Endothelial cell of umbilical vein (primary cell): Measurements from ENCODE around the gene IRF5. TPM values are rescaled to one million over a fixed set of nuclear protein-coding genes. Genes with fewer than 3 reads are reported as not detected.

ENCODE experiments used
- BruUV-seq: library from RNA; stranded (reverse); fragments of 400-500 nt; replicated peaks from 2 replicates; lab custom pipeline; 2021; lab: Mats Ljungman, UMichigan
- CTCF ChIA-PET: fragments of 300-600, 350-600 bp; sonication (Branson Sonifier 250); formaldehyde crosslinking; loops from one replicate; lab custom pipeline; 2021; ENCODE audit warnings: antibody characterized with exemption, inconsistent platforms; lab: Charles Lee
- POLR2A ChIA-PET: fragments of 300-600, 350-600 bp; sonication (Branson Sonifier 250); formaldehyde crosslinking; loops from one replicate; lab custom pipeline; 2021; ENCODE audit warnings: antibody characterized with exemption, inconsistent platforms; lab: Charles Lee
- DNase-seq: peaks from one replicate; pipeline ENCODE4 v3.0.0-alpha.2; 2011; ENCODE audit warnings: low read depth, low spot score
- FAIRE-seq: peaks from 2 replicates; lab custom pipeline; 2011; peaks lifted over from hg19 to GRCh38; lab: Jason Lieb, UNC
- H2AFZ ChIP-seq: 2 replicates; pipeline ENCODE4 v1.6.0; 2012; ENCODE audit warnings: low read depth, low read length, control low read depth, inconsistent platforms
- H3K27ac ChIP-seq: 2 replicates; pipeline ENCODE4 v1.5.1; 2011; ENCODE audit warnings: low read depth, mild to moderate bottlenecking, control low read depth, low read length, moderate library complexity; ENCODE audit not compliant: insufficient read depth
- H3K27me3 ChIP-seq, 2 experiments: 2 replicates each; pipeline versions ENCODE4 v1.6.0 to v1.6.1; 2011; ENCODE audit warnings: low read length in 2 of 2, mixed read lengths in 1 of 2; ENCODE audit not compliant: control insufficient read depth in 2 of 2, insufficient read depth in 2 of 2
- H3K36me3 ChIP-seq, 2 experiments: 2 replicates in 1 of 2; 3 replicates in 1 of 2; pipeline ENCODE4 v1.5.1; 2011; ENCODE audit warnings: low read length in 2 of 2, mild to moderate bottlenecking in 1 of 2, moderate library complexity in 1 of 2; ENCODE audit not compliant: control insufficient read depth in 2 of 2, insufficient read depth in 2 of 2; ENCODE audit errors: extremely low read depth in 1 of 2
- H3K4me1 ChIP-seq: 3 replicates; pipeline ENCODE4 v1.5.1; 2011; ENCODE audit warnings: mild to moderate bottlenecking, low read length; ENCODE audit not compliant: control insufficient read depth, insufficient read depth; ENCODE audit errors: extremely low read depth
- H3K4me2 ChIP-seq: 2 replicates; pipeline ENCODE4 v1.6.1; 2011; ENCODE audit warnings: low read length, control low read depth, mixed read lengths; ENCODE audit not compliant: insufficient read depth
- H3K4me3 ChIP-seq, 3 experiments: fragments of 200-600 bp in 1 of 3; sonication (generic), shearing (Covaris generic) in 1 of 3; replicated peaks in 1 of 3; 2 replicates each; pipeline ENCODE4 v1.5.1; 2011 to 2016; ENCODE audit warnings: control low read depth in 3 of 3, low read length in 3 of 3, mild to moderate bottlenecking in 2 of 3, inconsistent platforms in 1 of 3, low read depth in 1 of 3, moderate library complexity in 1 of 3; ENCODE audit not compliant: insufficient read depth in 1 of 3
- H3K79me2 ChIP-seq: 2 replicates; pipeline ENCODE4 v1.6.0; 2012; ENCODE audit warnings: low read length, inconsistent platforms; ENCODE audit not compliant: control insufficient read depth, insufficient read depth
- H3K9ac ChIP-seq: replicated peaks from 2 replicates; pipeline ENCODE3; 2011; ENCODE audit warnings: low read length, control low read depth; ENCODE audit not compliant: insufficient read depth; ENCODE audit errors: extremely low read depth
- H3K9me1 ChIP-seq: replicated peaks from 3 replicates; pipeline ENCODE4 v1.6.0; 2011; ENCODE audit warnings: mild to moderate bottlenecking, low read length; ENCODE audit not compliant: control insufficient read depth, insufficient read depth; ENCODE audit errors: extremely low read depth
- H3K9me3 ChIP-seq: replicated peaks from 2 replicates; pipeline ENCODE4 v1.5.1; 2012; ENCODE audit warnings: low read length, inconsistent platforms; ENCODE audit not compliant: control insufficient read depth, insufficient read depth
- H4K20me1 ChIP-seq: replicated peaks from 2 replicates; pipeline ENCODE3; 2011; ENCODE audit warnings: mild to moderate bottlenecking, low read length; ENCODE audit not compliant: control insufficient read depth, insufficient read depth; ENCODE audit errors: extremely low read depth
- EZH2 ChIP-seq: IDR thresholded peaks from 2 replicates; pipeline ENCODE4 v1.6.1; 2012; ENCODE audit warnings: borderline replicate concordance, low read depth, mild to moderate bottlenecking, moderate library complexity, low read length, inconsistent platforms; ENCODE audit not compliant: severe bottlenecking
- FOS ChIP-seq: IDR thresholded peaks from 2 replicates; pipeline ENCODE4 v1.6.1; 2011; ENCODE audit warnings: mild to moderate bottlenecking, low read length, moderate library complexity, borderline replicate concordance; ENCODE audit not compliant: insufficient read depth
- GATA2 ChIP-seq: IDR thresholded peaks from 2 replicates; pipeline ENCODE4 v1.7.0; 2011; ENCODE audit warnings: low read depth, mild to moderate bottlenecking, moderate library complexity, mixed read lengths, low read length; ENCODE audit not compliant: insufficient read length, insufficient read depth
- JUN ChIP-seq: IDR thresholded peaks from 2 replicates; pipeline ENCODE4 v1.6.1; 2011; ENCODE audit warnings: borderline replicate concordance, low read depth; ENCODE audit not compliant: insufficient read length, insufficient read depth
- MYC ChIP-seq: IDR thresholded peaks from one replicate; pipeline ENCODE4 v1.6.1; 2011; ENCODE audit warnings: mild to moderate bottlenecking, low read depth, low read length
- POLR2A ChIP-seq: IDR thresholded peaks from 2 replicates; pipeline ENCODE4 v1.6.1; 2012; ENCODE audit warnings: low read depth, mild to moderate bottlenecking, control low read depth, low read length
- POLR2AphosphoS5 ChIP-seq: IDR thresholded peaks from 2 replicates; pipeline ENCODE4 v1.6.1; 2012; ENCODE audit warnings: low read depth, mild to moderate bottlenecking, control low read depth, low read length, moderate library complexity; ENCODE audit not compliant: insufficient read depth
- dilution Hi-C: fragments of 300-500 bp; cut with MboI; formaldehyde crosslinking; loops from one replicate; pipeline ENCODE4 v1.15.0; 2019; ENCODE audit warnings: low sequenced_read_pairs; ENCODE audit not compliant: extremely low pct_ligation_motif_present
- intact Hi-C: fragments of 100-400 bp; cut with micrococcal nuclease; formaldehyde crosslinking; loops from one replicate; pipeline ENCODE4 v1.10.0; 2022
- polyA plus RNA-seq, 4 experiments: library from polyadenylated mRNA; depleted of rRNA in 3 of 4; stranded (reverse) in 3 of 4; unstranded in 1 of 4; fragments of >200 nt; gene quantifications; 2 replicates each; pipeline versions ENCODE4 v1.2.1 to v1.2.3, GENCODE V29; 2011 to 2012; ENCODE audit warnings: missing spikeins in 1 of 4
- total RNA-seq: library from RNA; stranded (reverse); gene quantifications from 2 replicates; pipeline ENCODE4 v1.2.3, GENCODE V29; 2021
- TF ChIP-seq, protein P1 (sequence below): IDR thresholded peaks from 2 replicates; pipeline ENCODE4 v1.6.1; 2011; ENCODE audit not compliant: insufficient read depth, insufficient read length
- TF ChIP-seq, protein P2 (sequence below), 2 donors: IDR thresholded peaks; 1 replicate in 1 of 2; 2 replicates in 1 of 2; pipeline ENCODE4 v1.5.1; 2011; ENCODE audit warnings: low read length in 2 of 2, mild to moderate bottlenecking in 2 of 2, moderate library complexity in 2 of 2, control low read depth in 1 of 2, inconsistent platforms in 1 of 2, low read depth in 1 of 2; ENCODE audit not compliant: insufficient read depth in 1 of 2; ENCODE audit errors: extremely low read depth in 1 of 2

The IRF5 gene
- total and polyA plus RNA-seq, 2 donors (not counting 3 experiments of a cell fraction or from before 2014, with no cell fraction given), result 0.31 to 0.36 TPM

DNA sequence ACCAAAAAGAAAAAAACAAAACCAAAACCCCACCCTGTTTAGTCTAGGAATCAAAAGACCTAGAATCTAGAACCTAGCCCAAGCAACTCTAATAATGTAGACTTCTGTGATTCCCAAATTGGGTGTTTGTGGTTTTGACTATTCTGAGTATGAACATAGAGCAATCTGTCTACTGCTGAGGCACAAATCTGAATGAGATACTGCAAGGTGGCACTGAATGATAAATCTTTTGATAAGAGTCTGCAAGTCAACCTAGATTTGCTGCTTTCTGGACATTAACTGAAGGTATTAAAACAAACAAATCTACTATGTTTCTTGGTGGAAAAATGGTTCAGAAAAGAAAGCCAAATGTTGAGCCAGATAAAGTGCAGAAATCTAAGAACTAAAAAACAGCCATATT lies 50.6 kb downstream of the IRF5 start:
- H3K4me2 ChIP-seq, result no peak overlapping the region
- intact Hi-C loops, result no loop called here
- dilution Hi-C loops, result no loop called here
- no peak overlapping the region for H2AFZ ChIP-seq
- H3K4me3 ChIP-seq, result no peak overlapping the region
- H3K9ac ChIP-seq, result no peak overlapping the region
- H3K4me1 ChIP-seq, result no peaks in the 10 kb centered on the region
- FAIRE-seq, result no peak
- H3K9me1 ChIP-seq, result no peaks in the 10 kb centered on the region
- no peaks in the 10 kb centered on the region for H3K9me3 ChIP-seq
- no TSS peak for BruUV-seq
- TF ChIP-seq MYC (no peak), FOS (no peak), POLR2AphosphoS5 (no peak), POLR2A (no peak), GATA2 (no peak), EZH2 (no peak), JUN (no peak)
- TF ChIP-seq, protein P1, sequence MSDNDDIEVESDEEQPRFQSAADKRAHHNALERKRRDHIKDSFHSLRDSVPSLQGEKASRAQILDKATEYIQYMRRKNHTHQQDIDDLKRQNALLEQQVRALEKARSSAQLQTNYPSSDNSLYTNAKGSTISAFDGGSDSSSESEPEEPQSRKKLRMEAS, result no peak
- TF ChIP-seq, protein P2, sequence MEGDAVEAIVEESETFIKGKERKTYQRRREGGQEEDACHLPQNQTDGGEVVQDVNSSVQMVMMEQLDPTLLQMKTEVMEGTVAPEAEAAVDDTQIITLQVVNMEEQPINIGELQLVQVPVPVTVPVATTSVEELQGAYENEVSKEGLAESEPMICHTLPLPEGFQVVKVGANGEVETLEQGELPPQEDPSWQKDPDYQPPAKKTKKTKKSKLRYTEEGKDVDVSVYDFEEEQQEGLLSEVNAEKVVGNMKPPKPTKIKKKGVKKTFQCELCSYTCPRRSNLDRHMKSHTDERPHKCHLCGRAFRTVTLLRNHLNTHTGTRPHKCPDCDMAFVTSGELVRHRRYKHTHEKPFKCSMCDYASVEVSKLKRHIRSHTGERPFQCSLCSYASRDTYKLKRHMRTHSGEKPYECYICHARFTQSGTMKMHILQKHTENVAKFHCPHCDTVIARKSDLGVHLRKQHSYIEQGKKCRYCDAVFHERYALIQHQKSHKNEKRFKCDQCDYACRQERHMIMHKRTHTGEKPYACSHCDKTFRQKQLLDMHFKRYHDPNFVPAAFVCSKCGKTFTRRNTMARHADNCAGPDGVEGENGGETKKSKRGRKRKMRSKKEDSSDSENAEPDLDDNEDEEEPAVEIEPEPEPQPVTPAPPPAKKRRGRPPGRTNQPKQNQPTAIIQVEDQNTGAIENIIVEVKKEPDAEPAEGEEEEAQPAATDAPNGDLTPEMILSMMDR (IDR thresholded peaks at IDR 0.05; ENCODE audit: extremely low read depth in 1 of 2, insufficient read depth in 1 of 2, low read depth in 1 of 2, low read length in 2 of 2), result no peak
- CTCF ChIA-PET, result no interaction called here
- H3K79me2 ChIP-seq, result no peaks in the 10 kb centered on the region
- H3K27ac ChIP-seq, result no peak overlapping the region
- H3K36me3 ChIP-seq, result peaks cover 0 to 4% of the 10 kb centered on the region in 2 experiments
- H3K27me3 ChIP-seq, result no peaks in the 10 kb centered on the region
- POLR2A ChIA-PET, result no interaction called here
- DNase-seq, result no peak
- H4K20me1 ChIP-seq, result no peaks in the 10 kb centered on the region
